GM18507 (cell line): ENCODE data around the gene SNED1.

Experiments used
- DNase-seq: peaks from one replicate; pipeline ENCODE4 v3.0.0; 2011; ENCODE audit warnings: low read depth; ENCODE audit not compliant: insufficient read length; ENCODE audit errors: extremely low spot score
- FAIRE-seq: peaks from 2 replicates; lab custom pipeline; 2011; peaks lifted over from hg19 to GRCh38; lab: Jason Lieb, UNC

SNED1 gene

DNA sequence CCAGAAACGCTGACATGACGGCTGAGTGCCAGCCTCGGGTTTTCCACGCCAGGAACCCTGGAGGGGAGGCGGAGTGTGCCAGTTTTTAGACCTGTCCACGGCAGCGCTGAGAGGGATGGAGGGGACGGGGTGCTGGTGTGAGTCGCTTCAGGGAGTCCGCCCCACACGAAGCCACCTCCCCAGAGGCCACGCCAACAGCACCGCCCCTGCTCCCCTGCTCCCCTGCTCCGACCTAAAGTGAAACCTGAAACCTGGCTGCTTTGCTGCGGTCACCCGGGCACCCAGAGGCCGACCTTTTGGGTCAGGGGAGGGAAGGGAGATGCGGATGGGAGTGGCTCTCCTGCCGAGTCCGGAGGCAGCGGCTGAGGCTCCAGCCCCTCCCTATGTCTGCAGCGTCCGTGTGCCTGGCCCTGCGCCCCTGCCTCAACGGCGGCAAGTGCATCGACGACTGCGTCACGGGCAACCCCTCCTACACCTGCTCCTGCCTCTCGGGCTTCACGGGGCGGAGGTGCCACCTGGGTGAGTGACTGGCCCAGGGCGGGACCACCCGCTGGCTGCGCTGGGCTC is 38.1 kb downstream of the SNED1 start:
- DNase-seq (peak; percentile 71), FAIRE-seq (peak; percentile 91)

DNA sequence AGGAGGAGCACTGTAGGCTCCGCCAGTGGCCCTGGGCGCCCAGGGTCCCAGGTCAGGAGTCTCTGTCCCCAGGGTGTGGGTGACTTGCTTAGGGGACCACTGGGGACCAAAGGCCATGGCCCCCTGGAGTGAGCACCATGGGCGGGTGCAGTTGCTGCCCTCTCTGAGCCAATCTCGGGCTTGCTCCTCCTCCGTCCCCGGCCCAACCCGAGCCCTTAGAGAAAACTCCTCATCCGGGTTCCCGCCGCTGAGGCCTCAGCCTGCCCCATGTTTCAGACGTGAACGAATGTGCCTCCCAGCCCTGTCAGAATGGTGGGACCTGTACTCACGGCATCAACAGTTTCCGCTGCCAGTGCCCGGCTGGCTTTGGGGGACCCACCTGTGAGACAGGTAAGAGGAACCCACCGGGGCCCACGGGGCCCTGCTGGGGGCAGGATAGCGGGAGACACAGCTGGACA is 38.6 kb downstream of the SNED1 start:
- DNase-seq: peak; percentile 35
- peak; percentile 79 for FAIRE-seq

DNA sequence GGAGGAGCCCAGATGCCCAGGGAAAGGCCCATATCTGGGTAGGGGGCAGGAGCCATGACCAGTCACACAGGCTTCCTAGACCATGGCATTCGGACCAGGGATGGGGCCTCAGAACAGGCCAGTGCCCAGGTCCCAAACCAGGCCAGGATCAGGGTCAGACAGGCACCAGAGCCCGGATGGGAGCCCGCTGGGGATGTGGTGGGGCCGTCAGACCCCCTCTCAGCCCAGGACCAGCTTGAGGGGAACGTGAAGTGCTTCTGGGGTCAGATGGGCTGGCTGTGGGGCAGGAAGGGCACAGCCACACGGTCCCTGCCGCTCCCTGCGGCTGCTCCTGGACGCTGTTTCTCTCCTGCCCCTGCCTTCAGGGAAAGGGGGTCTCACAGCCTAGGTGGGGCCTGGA is 39.1 kb downstream of the SNED1 start:
- FAIRE-seq (no peak), DNase-seq (no peak)

DNA sequence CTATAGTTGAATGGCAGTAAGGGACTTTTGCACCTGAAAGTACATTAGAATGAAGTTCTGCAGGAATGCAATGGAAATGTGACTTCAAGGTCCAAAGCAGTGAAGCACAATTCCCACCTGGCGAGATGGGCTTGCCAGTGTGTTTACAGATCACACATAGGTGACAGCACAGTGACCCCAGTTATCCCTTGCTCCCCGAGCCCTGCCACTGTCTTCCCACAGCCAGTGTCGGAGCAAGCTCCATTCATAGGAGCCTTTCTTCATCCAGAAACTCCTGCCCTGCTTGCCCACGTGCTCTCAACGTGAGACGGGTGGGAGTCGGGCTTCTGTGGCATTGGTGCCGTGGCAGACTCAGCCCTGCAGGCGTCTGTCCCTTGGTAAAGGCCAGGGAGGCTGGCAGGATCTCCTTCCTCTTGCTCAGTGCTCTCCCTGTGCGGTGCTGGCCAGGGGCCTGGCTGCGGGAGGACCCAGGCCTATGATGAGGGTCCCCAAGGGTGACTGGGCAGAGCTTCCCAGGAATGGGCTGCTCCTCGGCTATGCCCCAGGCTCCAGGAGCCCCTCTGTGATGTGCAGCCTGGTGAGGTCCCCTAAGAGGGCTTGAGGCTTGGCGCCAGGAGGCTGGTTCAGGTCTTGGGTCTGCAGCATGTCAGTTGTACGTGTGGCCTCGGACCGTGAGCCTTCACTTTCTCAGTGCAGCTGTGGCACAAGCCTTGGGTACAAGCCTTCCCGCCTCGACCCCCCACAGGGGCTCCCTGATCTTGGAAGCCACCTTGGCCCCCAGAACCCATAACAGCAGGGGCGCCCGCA is 40.2 kb downstream of the SNED1 start:
- FAIRE-seq (no peak), DNase-seq (no peak)

DNA sequence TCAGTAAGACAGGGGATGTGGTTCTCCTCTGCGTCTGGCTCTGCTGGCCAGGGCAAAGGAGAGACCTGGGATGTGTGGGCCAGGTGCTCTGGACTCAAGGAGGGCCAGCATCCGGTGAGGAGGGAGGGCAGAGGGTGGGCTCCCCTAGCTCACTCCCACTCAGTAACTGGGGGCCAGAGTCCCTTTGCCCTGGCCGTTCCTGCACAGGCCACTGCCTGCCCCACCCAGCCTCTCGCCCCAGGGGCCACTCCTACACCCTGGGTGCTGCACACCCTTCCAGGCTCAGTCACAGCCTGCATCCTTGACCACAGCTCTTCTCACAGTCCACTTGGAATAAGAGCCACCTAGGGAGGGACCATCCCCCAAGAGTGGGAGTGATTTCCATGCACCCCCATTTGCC is 41.0 kb downstream of the SNED1 start:
- DNase-seq (no peak), FAIRE-seq (no peak)

DNA sequence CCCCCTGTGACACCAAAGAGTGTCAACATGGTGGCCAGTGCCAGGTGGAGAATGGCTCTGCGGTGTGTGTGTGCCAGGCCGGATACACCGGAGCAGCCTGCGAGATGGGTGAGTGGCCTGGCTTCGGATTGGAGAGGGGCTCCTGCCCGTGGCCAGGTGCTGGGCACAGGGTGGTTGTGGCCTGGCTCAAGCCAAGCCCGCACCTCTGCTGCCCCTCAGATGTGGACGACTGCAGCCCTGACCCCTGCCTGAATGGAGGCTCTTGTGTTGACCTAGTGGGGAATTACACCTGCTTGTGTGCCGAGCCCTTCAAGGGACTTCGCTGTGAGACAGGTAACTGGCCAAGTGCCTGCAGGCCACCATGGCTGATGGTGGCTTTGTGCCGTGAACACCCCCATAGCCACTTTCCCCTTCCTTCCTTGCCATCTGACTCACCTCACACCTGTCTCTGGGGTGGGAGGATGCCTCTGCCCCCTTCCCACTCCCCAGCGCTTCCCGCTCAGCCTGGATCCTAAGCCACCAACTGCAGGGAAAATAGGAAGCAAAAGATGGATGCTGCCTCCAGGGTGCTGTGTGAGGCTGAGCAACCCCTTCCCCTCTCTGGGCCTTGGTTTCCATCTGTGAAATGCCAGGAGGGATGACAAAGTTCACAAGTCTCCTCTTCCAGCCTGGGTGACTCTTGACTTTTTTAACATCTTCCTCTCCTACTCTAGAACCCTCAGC is 41.8 kb downstream of the SNED1 start:
- FAIRE-seq: no peak

DNA sequence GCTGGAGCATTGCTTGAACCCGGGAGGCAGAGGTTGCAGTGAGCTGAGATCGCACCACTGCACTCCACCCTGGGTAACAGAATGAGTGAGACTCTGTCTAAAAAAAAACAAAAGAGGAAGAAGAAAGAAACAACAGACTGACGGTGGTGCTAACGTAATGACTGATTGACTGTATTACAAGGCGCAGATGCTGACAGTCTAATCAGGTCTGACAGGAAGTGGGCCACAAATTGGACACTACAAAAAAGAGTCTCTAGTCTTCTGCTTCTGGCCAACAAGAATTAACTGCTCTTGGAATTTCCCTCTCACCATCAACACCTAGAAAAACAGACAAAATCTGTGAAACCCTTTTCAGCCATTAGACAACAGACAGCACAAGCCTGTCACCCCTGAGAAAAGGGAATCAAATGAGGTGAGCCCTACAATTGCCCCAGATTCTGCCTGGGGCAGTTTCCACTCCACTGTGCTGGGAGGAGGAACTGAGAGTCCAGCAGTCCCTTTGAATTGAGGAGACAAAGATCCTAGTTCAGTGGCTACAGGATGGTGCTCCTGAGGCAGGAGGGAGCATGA is 43.3 kb downstream of the SNED1 start:
- DNase-seq: no peak
- peak; percentile 95 for FAIRE-seq

More for the DNA sequence above, 41.8 kb downstream of the SNED1 start:
- no peak for DNase-seq

DNA sequence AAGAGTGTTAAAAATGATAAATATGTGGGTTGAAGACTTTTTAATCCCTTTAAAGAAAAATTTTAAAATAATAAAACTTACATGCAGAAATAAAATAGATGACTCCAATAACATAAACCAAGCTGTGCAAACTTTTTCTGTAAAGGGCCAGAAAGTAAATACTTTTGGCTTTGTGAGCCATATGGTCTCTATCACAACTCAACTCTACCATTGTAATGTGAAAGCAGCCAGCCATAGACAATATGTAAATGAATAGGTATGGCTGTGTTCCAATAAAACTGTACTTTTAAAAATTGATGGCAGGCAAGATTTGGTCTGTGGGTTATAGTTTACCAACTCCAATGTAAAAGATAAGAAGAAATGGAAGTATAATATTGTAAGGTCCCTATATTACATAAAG is 45.2 kb downstream of the SNED1 start:
- no peak for FAIRE-seq
- no peak for DNase-seq

DNA sequence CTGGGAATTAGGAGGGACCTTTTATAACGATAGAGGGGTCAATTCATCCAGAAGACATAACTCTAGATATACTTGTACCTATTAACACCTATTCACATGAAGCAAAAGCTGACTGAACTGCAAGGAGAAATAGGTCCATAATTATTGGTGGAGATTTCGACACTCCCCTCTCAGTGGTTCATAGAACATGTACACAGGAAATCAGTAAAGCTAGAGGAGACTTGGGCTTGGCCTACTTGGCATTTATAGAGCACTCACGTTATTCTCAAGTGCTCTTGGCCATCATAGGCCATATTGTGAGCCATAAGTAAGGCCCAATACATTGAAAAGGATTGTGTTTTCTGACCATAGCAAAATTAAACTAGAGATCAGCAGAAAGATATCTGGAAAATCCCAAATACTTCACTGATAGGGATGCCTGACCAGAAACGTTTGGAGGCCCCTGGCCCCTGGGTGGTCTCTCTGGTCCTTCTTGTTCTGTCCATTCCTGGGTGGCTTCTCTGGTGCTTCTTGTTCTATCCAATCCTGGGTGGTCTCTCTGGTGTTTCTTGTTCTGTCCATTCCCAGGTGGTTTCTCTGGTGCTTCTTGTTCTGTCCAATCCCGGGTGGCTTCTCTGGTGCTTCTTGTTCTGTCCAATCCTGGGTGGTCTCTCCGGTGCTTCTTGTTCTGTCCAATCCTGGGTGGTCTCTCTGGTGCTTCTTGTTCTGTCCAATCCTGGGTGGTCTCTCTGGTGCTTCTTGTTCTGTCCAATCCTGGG is 49.0 kb downstream of the SNED1 start:
- FAIRE-seq: no peak

DNA sequence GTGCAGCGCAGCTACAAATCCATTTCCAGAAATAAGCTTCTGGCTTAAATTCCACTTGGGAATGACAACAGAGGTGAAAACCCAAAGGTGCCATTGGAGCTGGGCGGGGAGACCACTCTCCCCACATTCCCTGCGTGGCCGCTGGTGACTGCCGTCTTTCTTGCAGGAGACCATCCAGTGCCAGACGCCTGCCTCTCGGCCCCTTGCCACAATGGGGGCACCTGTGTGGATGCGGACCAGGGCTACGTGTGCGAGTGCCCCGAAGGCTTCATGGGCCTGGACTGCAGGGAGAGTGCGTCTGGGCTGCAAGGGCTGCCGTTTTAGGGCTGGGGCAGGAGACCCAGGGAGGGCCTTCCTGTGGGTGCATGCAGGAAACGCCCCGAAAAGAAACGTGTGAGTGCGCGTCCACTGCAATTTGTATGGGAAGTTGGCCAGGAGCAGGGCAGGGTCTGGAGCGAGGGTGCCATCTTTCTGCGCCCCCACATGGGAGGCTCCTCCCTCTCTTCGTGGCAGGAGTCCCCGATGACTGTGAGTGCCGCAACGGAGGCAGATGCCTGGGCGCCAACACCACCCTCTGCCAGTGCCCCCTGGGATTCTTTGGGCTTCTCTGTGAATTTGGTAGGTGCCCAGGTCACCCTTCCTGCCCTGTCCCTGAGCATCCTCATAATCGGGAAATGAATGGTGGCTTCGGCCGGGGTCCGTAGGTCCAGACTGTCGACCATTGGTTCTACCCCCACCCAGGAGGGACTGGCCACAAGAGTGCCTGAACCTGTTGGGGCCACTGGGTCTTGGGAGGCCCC is 49.9 kb downstream of the SNED1 start:
- FAIRE-seq: no peak
- DNase-seq: no peak

More for the DNA sequence above, 49.0 kb downstream of the SNED1 start:
- DNase-seq: no peak

DNA sequence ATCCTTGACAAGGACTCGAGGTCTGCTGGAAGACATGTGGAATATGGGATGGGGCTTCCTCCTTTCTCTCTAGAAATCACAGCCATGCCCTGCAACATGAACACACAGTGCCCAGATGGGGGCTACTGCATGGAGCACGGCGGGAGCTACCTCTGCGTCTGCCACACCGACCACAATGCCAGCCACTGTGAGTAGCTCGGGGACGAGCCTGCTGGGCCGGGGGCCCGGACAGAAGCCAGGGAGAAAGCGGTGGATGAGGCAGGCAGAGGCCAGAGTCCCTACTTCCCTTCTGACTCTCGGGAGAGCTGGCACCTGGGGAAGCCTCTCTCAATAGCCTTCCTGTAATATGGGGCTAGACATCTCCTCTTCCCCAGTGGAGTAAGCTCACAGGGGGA is 50.5 kb downstream of the SNED1 start:
- DNase-seq (no peak), FAIRE-seq (no peak)

DNA sequence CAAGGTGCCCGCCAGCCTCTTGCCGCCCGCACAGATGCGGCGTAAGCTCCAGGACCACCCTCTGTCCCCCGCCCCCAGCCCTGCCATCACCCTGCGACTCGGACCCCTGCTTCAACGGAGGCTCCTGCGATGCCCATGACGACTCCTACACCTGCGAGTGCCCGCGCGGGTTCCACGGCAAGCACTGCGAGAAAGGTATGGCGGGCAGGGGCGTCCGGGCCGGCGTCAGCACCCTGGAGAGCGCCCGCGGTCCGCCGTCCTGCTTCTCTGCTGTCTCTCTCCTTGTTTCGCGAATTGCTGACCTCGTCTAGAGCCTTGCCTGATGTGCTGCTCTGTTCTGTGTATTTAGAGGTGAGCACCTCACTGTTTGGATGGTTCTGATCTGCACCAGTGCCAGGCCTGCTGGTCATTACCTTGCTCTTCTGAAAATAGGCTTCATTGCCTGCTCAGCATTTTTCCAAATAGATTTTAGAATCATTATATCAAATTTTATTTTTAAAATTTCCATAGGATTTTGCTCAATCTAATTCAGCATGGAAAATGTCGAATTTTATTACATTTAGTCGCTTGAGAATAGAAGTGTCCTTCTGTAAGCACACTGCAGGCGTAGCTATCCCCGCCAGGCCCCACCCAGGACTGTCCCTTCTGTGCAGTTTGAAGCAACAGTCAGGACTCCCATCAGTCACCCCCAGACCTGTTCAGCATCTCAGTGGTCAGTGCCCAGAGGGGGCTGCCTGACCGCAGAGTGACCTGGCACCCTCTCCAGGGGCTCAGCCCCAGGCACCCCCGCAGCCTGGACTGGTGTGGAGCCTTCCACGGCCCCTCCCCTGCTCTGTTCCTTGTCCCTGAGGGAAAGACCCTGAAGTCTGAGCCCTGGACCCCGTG is 51.6 kb downstream of the SNED1 start:
- FAIRE-seq: no peak
- DNase-seq: no peak

DNA sequence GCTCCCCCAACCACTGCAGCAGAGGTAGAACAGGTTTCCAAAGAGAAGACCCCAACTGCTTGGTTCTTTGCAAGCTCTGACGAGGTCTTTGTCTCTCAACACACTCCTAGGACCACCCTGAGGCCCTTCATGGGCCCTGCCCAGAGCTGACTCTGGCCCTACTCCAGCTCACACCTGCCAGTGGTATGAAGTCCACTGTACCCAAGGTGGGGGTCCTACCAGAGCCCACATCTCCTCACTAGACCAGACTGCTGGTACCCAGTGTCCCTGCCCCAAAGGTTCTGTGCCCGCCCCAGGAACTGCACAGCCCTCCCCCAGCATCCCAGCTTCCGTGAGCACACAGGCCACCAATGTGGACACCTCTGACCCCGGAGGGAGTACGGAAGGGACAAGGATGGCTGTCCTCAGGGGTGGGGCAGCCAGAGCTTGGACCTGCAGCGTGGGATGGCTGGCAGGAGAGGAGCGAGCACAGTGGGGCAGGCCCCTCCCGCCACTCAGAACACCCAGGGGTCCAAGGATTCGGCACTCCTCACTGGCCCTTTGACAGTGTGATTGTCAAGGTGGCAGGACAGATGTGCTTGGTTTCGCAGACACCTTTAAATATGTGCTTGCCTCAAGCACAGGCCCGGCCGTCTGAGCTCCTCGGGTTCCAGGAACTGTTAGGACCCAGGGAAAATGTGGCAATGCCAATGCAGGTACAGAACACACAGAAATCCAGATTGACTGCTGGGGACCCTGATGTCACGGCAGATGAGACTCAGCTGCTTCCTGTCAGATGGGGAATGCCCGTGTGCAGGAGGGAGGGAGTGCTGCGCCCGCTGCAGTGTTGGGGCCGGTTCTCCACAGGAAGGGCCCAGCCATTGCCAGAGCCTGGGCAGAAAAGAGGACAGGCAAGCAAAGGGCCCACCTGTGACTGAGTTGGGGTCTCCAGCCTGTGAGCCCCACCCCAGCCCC is 52.5 kb downstream of the SNED1 start:
- FAIRE-seq: no peak

DNA sequence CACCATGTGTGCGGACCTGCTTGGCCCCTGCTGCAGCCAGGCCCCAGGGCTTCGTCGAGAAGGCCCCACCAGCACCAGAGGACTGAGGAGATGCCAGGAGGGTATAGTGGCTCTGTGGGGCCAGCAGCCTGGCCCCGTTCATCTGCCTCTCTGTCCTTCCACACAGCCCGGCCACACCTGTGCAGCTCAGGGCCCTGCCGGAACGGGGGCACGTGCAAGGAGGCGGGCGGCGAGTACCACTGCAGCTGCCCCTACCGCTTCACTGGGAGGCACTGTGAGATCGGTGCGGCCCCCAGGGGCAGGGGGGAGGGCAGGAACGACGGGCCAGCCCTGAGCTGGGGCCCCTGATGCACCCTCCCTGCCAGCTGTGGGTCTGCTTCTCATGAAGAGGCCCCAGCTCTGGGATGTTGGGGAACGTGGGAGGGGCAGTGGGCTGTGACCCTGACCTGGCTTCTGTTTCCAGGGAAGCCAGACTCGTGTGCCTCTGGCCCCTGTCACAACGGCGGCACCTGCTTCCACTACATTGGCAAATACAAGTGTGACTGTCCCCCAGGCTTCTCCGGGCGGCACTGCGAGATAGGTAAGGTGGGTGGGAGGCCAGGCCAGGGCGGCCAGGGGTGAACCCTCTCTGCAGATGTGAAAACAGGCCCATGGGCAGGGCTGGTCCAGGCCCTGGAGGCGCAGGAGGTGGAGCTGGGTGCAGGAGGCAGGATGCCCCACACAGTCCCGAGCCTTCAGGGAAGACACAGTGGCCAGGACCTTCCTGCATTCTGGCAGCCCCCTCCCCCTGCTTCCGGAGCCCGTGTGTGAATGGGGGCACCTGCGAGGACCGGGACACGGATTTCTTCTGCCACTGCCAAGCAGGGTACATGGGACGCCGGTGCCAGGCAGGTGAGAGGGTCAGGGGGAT is 53.4 kb downstream of the SNED1 start:
- no peak for FAIRE-seq

More for the DNA sequence above, 52.5 kb downstream of the SNED1 start:
- DNase-seq: no peak

DNA sequence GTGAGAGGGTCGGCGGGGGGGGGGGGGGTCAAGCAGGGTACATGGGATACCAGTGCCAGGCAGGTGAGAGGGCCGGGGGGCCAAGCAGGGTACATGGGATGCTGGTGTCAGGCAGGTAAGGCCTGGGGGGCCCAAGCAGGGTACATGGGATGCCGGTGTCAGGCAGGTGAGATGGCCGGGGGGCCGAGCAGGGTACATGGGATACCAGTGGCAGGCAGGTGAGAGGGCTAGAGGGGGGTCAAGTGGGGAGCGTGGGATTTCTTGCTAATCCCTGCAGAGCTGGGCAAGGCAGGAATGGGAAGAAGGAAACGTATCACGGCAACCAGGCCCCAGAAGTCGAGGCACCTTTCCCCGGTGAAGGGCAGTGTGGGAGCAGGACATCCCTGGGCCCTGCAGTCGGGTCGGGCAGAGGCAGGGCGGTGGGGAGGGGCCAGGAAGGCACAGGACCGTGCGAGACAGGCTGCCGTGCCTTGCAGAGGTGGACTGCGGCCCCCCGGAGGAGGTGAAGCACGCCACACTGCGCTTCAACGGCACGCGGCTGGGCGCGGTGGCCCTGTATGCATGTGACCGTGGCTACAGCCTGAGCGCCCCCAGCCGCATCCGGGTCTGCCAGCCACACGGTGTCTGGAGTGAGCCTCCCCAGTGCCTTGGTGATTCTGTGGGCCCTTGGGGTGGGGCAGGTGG is 54.4 kb downstream of the SNED1 start:
- DNase-seq: no peak
- FAIRE-seq: no peak

More for the DNA sequence above, 53.4 kb downstream of the SNED1 start:
- DNase-seq: no peak
